NCI-H1092 treated with DMSO at 0.1 percent for 48 hours (cell line): ENCODE results near the gene CD248.
A peak's percentile ranks its signal among the peaks of the same experiment; 100 is the strongest.

Experiments
- DNase-seq: peaks from one replicate; lab custom pipeline; 2025; lab: John Stamatoyannopoulos, UW

Gene CD248

GRCh38 chr11:66341502-66342126 is 24.8 kb upstream of the CD248 start:
- no peak for DNase-seq

- no peak for DNase-seq
Observed at GRCh38 chr11:66340596-66341501, 24.0 kb upstream of the CD248 start.

- DNase-seq: no peak
Observed at GRCh38 chr11:66339686-66340483, 23.0 kb upstream of the CD248 start.

- DNase-seq: no peak
Observed at GRCh38 chr11:66339162-66339675, 22.4 kb upstream of the CD248 start.

- no peak for DNase-seq
Observed at GRCh38 chr11:66338276-66339161, 21.7 kb upstream of the CD248 start.

- DNase-seq: no peak
Observed at GRCh38 chr11:66337103-66337899, 20.5 kb upstream of the CD248 start.

GRCh38 chr11:66336234-66337102 is 19.6 kb upstream of the CD248 start, which contains the start of gene RIN1:
Gene RIN1, minus strand, starts transcription at chr11:66336434. Its CDS starts 32 bp downstream, at chr11:66336402.
- peak; percentile 53 for DNase-seq

- DNase-seq: no peak
Observed at GRCh38 chr11:66335531-66336233, 18.8 kb upstream of the CD248 start.

- no peak for DNase-seq
Observed at GRCh38 chr11:66334605-66335442, 18.0 kb upstream of the CD248 start.

- DNase-seq: no peak
Observed at GRCh38 chr11:66333896-66334604, 17.2 kb upstream of the CD248 start.

GRCh38 chr11:66333220-66333877 is 16.5 kb upstream of the CD248 start:
- DNase-seq: no peak

- DNase-seq: no peak
Observed at GRCh38 chr11:66332371-66333219, 15.8 kb upstream of the CD248 start.

- no peak for DNase-seq
Observed at GRCh38 chr11:66331542-66332370, 14.9 kb upstream of the CD248 start.

GRCh38 chr11:66330931-66331330 is 14.1 kb upstream of the CD248 start:
- DNase-seq: no peak
